Stimulated activated CD8-positive, alpha-beta memory T cell treated with anti-CD3 and anti-CD28 coated beads, Interleukin-7, amount 100 ng/mL, for 48 hours (primary cell): Measurements from ENCODE around the gene KAT14.
"Not testable (repeated sequence)": the region's sequence is repeated elsewhere in the genome, so short reads cannot be mapped to it uniquely, and the experiment has no call there.

ENCODE experiments used
- DNase-seq, 2 donors: peaks; one replicate each; pipeline ENCODE4 v3.0.0-alpha.2; 2020; ENCODE audit warnings: low read depth in 1 of 2; ENCODE audit errors: extremely low read depth in 1 of 2

Gene KAT14

GRCh38 chr20:18213002-18213401 lies 75.3 kb downstream of the KAT14 start:
- no peak for DNase-seq

- DNase-seq = no peak
Observed at GRCh38 chr20:18215566-18215965, 77.9 kb downstream of the KAT14 start.

GRCh38 chr20:18218280-18218679 lies 80.6 kb downstream of the KAT14 start:
- no peak for DNase-seq

GRCh38 chr20:18223409-18223808 lies 85.7 kb downstream of the KAT14 start:
- DNase-seq = no peak

- DNase-seq = no peak
Observed at GRCh38 chr20:18224968-18225568, 87.4 kb downstream of the KAT14 start.

- DNase-seq = no peak
Observed at GRCh38 chr20:18225632-18226031, 88.0 kb downstream of the KAT14 start.

GRCh38 chr20:18226741-18227140 lies 89.1 kb downstream of the KAT14 start:
- not testable (repeated sequence) for DNase-seq

GRCh38 chr20:18233408-18233943 lies 95.8 kb downstream of the KAT14 start:
- no peak for DNase-seq
